H1 (cell line): ENCODE results near the gene LCE5A. TPM values are rescaled to one million over a fixed set of nuclear protein-coding genes. Genes with fewer than 3 reads are reported as not detected.

Experiments
- CTCF ChIA-PET: fragments of 300-600 bp; sonication (Branson Sonifier 250); formaldehyde crosslinking; loops from one replicate; lab custom pipeline; 2021; ENCODE audit not compliant: partially characterized antibody; lab: Charles Lee
- POLR2A ChIA-PET: fragments of 300-600 bp; sonication (Branson Sonifier 250); formaldehyde crosslinking; loops from one replicate; lab custom pipeline; 2021; ENCODE audit warnings: inconsistent platforms; ENCODE audit not compliant: partially characterized antibody; lab: Charles Lee
- DNase-seq, 2 experiments: peaks; one replicate each; pipeline versions ENCODE4 v3.0.0 to v3.0.0-alpha.2; 2010 to 2022; ENCODE audit warnings: low spot score in 2 of 2, low read depth in 1 of 2, mixed read lengths in 1 of 2
- FAIRE-seq: peaks from 2 replicates; lab custom pipeline; 2011; peaks lifted over from hg19 to GRCh38; lab: Jason Lieb, UNC
- H2AFZ ChIP-seq: 2 replicates; pipeline ENCODE4 v1.8.1; 2012; ENCODE audit warnings: low read length, inconsistent platforms
- H2AK5ac ChIP-seq: 2 replicates; pipeline ENCODE4 v1.6.1; 2013; ENCODE audit warnings: low read depth, low read length
- H2BK120ac ChIP-seq: replicated peaks from 2 replicates; pipeline ENCODE3; 2013; ENCODE audit warnings: low read depth, low read length, inconsistent platforms
- H2BK12ac ChIP-seq: 2 replicates; pipeline ENCODE4 v1.6.1; 2013; ENCODE audit warnings: low read depth, low read length
- H2BK15ac ChIP-seq: 2 replicates; pipeline ENCODE4 v1.6.1; 2013; ENCODE audit warnings: low read length
- H2BK20ac ChIP-seq: 2 replicates; pipeline ENCODE4 v1.6.1; 2013; ENCODE audit warnings: low read length
- H2BK5ac ChIP-seq: 2 replicates; pipeline ENCODE4 v1.6.1; 2013; ENCODE audit warnings: low read depth, low read length
- H3K14ac ChIP-seq: 2 replicates; pipeline ENCODE4 v1.6.1; 2013; ENCODE audit warnings: inconsistent platforms; ENCODE audit not compliant: insufficient read length
- H3K18ac ChIP-seq: 2 replicates; pipeline ENCODE4 v1.6.1; 2013; ENCODE audit warnings: low read length; ENCODE audit errors: extremely low read depth
- H3K23ac ChIP-seq: 2 replicates; pipeline ENCODE4 v1.6.1; 2013; ENCODE audit warnings: inconsistent platforms; ENCODE audit not compliant: insufficient read length
- H3K23me2 ChIP-seq: 2 replicates; pipeline ENCODE4 v1.6.1; 2013; ENCODE audit warnings: low read depth, low read length
- H3K27ac ChIP-seq: 2 replicates; pipeline ENCODE4 v1.6.1; 2011; ENCODE audit warnings: low read depth, low read length, inconsistent platforms
- H3K27me3 ChIP-seq, 4 experiments: replicated peaks in 1 of 4; 1 replicate in 1 of 4; 2 replicates in 3 of 4; pipeline versions ENCODE4 v1.6.1 to v1.8.1; 2011 to 2013; ENCODE audit warnings: low read length in 3 of 4, mild to moderate bottlenecking in 3 of 4, inconsistent platforms in 2 of 4, mixed read lengths in 2 of 4, moderate library complexity in 1 of 4; ENCODE audit not compliant: control insufficient read depth in 3 of 4, insufficient read depth in 3 of 4; ENCODE audit errors: extremely low read depth in 1 of 4
- H3K36me3 ChIP-seq, 4 experiments: 2 replicates each; pipeline versions ENCODE4 v1.6.1 to v1.8.1; 2011 to 2013; ENCODE audit warnings: mild to moderate bottlenecking in 4 of 4, low read length in 3 of 4, moderate library complexity in 2 of 4, control low read depth in 1 of 4, inconsistent platforms in 1 of 4; ENCODE audit not compliant: insufficient read depth in 4 of 4, control insufficient read depth in 2 of 4
- H3K4ac ChIP-seq: replicated peaks from 2 replicates; pipeline ENCODE3; 2013; ENCODE audit warnings: low read length, low read depth, mixed read lengths, inconsistent platforms; ENCODE audit not compliant: insufficient read length
- H3K4me1 ChIP-seq, 4 experiments: replicated peaks in 1 of 4; 1 replicate in 1 of 4; 2 replicates in 3 of 4; pipeline versions ENCODE4 v1.6.1 to v1.8.1; 2011 to 2013; ENCODE audit warnings: low read length in 3 of 4, inconsistent platforms in 2 of 4, mixed read lengths in 1 of 4; ENCODE audit not compliant: insufficient read depth in 4 of 4, control insufficient read depth in 3 of 4
- H3K4me2 ChIP-seq, 2 experiments: 2 replicates each; pipeline versions ENCODE4 v1.6.1 to v1.8.1; 2011 to 2013; ENCODE audit warnings: low read depth in 2 of 2, low read length in 2 of 2, control low read depth in 1 of 2, inconsistent platforms in 1 of 2, mild to moderate bottlenecking in 1 of 2; ENCODE audit not compliant: insufficient read depth in 1 of 2
- H3K4me3 ChIP-seq, 4 experiments: fragments of 200-600, 300-600 bp in 1 of 4; sonication (generic), shearing (Covaris generic), sonication (Bioruptor Twin) in 1 of 4; 2 replicates each; pipeline versions ENCODE4 v1.5.1 to v1.8.1; 2011 to 2016; ENCODE audit warnings: low read length in 4 of 4, low read depth in 3 of 4, control low read depth in 2 of 4, inconsistent platforms in 2 of 4, mild to moderate bottlenecking in 2 of 4, mixed read lengths in 1 of 4, moderate library complexity in 1 of 4; ENCODE audit not compliant: insufficient read depth in 2 of 4; ENCODE audit errors: extremely low read depth in 1 of 4
- H3K56ac ChIP-seq: replicated peaks from 2 replicates; pipeline ENCODE3; 2013; ENCODE audit warnings: low read depth, mild to moderate bottlenecking, mixed read lengths, low read length, inconsistent platforms; ENCODE audit not compliant: insufficient read length
- H3K79me1 ChIP-seq: 2 replicates; pipeline ENCODE4 v1.6.1; 2013; ENCODE audit warnings: low read depth, low read length, control low read depth
- H3K79me2 ChIP-seq, 2 experiments: 2 replicates each; pipeline versions ENCODE4 v1.6.1 to v1.8.1; 2012 to 2013; ENCODE audit warnings: low read length in 2 of 2, mild to moderate bottlenecking in 2 of 2, inconsistent platforms in 1 of 2; ENCODE audit not compliant: insufficient read depth in 2 of 2, control insufficient read depth in 1 of 2
- H3K9ac ChIP-seq, 4 experiments: replicated peaks in 1 of 4; 1 replicate in 1 of 4; 2 replicates in 3 of 4; pipeline versions ENCODE4 v1.6.1 to v1.8.1; 2011 to 2013; ENCODE audit warnings: low read depth in 3 of 4, low read length in 3 of 4, control low read depth in 2 of 4, mild to moderate bottlenecking in 2 of 4, moderate library complexity in 2 of 4, inconsistent platforms in 1 of 4; ENCODE audit errors: extremely low read depth in 1 of 4
- H3K9me3 ChIP-seq, 2 experiments: 2 replicates each; pipeline versions ENCODE4 v1.6.1 to v1.8.1; 2012 to 2013; ENCODE audit warnings: mild to moderate bottlenecking in 2 of 2, moderate library complexity in 2 of 2, control low read depth in 1 of 2, inconsistent platforms in 1 of 2, low read depth in 1 of 2, low read length in 1 of 2, mixed read lengths in 1 of 2; ENCODE audit not compliant: insufficient read depth in 2 of 2
- H4K20me1 ChIP-seq, 2 experiments: replicated peaks in 1 of 2; 2 replicates each; pipeline versions ENCODE3 to v1.8.1; 2011 to 2013; ENCODE audit warnings: inconsistent platforms in 2 of 2, low read length in 2 of 2, mild to moderate bottlenecking in 1 of 2; ENCODE audit not compliant: insufficient read depth in 2 of 2, control insufficient read depth in 1 of 2
- H4K5ac ChIP-seq: 2 replicates; pipeline ENCODE4 v1.6.1; 2013; ENCODE audit warnings: low read length, low read depth, mixed read lengths, inconsistent platforms; ENCODE audit not compliant: insufficient read length
- H4K8ac ChIP-seq: 2 replicates; pipeline ENCODE4 v1.8.0; 2013; ENCODE audit warnings: mild to moderate bottlenecking, moderate library complexity, low read length, inconsistent platforms; ENCODE audit not compliant: insufficient read depth; ENCODE audit errors: extremely low read depth
- H4K91ac ChIP-seq: replicated peaks from 2 replicates; pipeline ENCODE3; 2013; ENCODE audit warnings: low read length, mixed read lengths, inconsistent platforms; ENCODE audit not compliant: insufficient read length
- MAFK ChIP-seq: IDR thresholded peaks from 2 replicates; pipeline ENCODE4 v1.6.1; 2012; ENCODE audit warnings: low read depth, mild to moderate bottlenecking, improper control_type of control experiment, low read length
- PHF8 ChIP-seq: fragments of 200-600 bp; sonication (generic); conservative IDR thresholded peaks from 2 replicates; pipeline ENCODE4 v1.7.1; 2012; ENCODE audit warnings: low read depth, mild to moderate bottlenecking, inconsistent platforms, low read length, moderate library complexity
- POU5F1 ChIP-seq: IDR thresholded peaks from 2 replicates; pipeline ENCODE4 v1.6.1; 2011; ENCODE audit warnings: low read depth, mild to moderate bottlenecking, low read length, moderate library complexity
- RAD21 ChIP-seq, 2 experiments: IDR thresholded peaks in 1 of 2; conservative IDR thresholded peaks in 1 of 2; 2 replicates each; pipeline ENCODE4 v1.6.1; 2011; ENCODE audit warnings: low read depth in 2 of 2, low read length in 2 of 2, improper control_type of control experiment in 1 of 2, inconsistent platforms in 1 of 2, mild to moderate bottlenecking in 1 of 2, moderate library complexity in 1 of 2
- RNF2 ChIP-seq: fragments of 200-900, 300-1000 bp; sonication (generic); IDR thresholded peaks from 2 replicates; pipeline ENCODE4 v1.7.1; 2016; ENCODE audit warnings: borderline replicate concordance, low read depth, mild to moderate bottlenecking, antibody characterized with exemption, low read length; ENCODE audit not compliant: poor library complexity, severe bottlenecking; ENCODE audit errors: missing control alignments
- whole genome bisulfite sequencing, 2 experiments: shearing (Covaris generic) in 1 of 2; methylation state at CpG; one replicate each; pipeline versions ENCODE4 v1.1.6 to v1.1.7; 2013 to 2015; ENCODE audit warnings: low lambda C conversion rate in 2 of 2, mixed read lengths in 2 of 2, inconsistent platforms in 1 of 2, low coverage in 1 of 2, missing lambda C conversion rate in 1 of 2; ENCODE audit not compliant: insufficient replicate concordance in 2 of 2, insufficient coverage in 1 of 2, insufficient read length in 1 of 2; ENCODE audit errors: extremely low coverage in 1 of 2, missing lambda C conversion rate in 1 of 2; 5-methylcytosine and 5-hydroxymethylcytosine counted together
- polyA plus RNA-seq, 7 experiments: library from polyadenylated mRNA; depleted of rRNA in 3 of 7; stranded (reverse) in 5 of 7; unstranded in 2 of 7; fragments of >200 nt in 5 of 7; fragments of 200-250 nt in 2 of 7; gene quantifications; 1 replicate in 5 of 7; 2 replicates in 1 of 7; 4 replicates in 1 of 7; pipeline versions ENCODE4 v1.2.1 to v1.2.3, GENCODE V29; 2011 to 2013; ENCODE audit warnings: missing spikeins in 2 of 7, mixed read lengths in 2 of 7
- total RNA-seq: library from RNA; stranded (reverse); fragmentation: NEBNext Ultra II Directional; extraction: Animal tissue kit (Norgen Biotek cat#: 25700); gene quantifications from 2 replicates; pipeline ENCODE4 v1.2.1, GENCODE V29; 2021

The LCE5A gene
- total and polyA plus RNA-seq, 2 of the 8 experiments (the other 6 are each of a cell fraction or from before 2014, with no cell fraction given) = not detected

DNA sequence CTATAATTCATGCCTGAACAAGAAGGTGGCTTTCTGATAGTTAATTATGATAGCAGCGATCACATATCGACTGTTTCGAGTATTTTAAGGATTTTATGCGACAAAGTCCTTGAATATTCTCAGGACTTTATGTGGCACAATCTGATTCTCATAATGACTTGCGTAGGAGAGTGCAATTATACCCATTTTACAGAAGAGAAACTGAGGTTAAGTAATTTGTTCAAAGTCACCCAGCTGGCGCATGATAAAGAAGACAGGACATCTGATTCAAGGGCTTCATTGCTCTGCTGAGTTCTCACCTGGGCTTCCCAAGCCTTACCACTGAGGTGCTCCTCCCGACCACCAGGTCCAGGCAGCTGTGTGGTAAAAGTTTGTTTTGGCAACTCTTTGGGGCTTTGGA, 5.5 kb downstream of the LCE5A start:
- H3K18ac ChIP-seq = no peak overlapping the region
- DNase-seq (no peak), FAIRE-seq (no peak)
- no peak overlapping the region for H2BK120ac ChIP-seq
- no peaks in the 10 kb centered on the region for H3K23me2 ChIP-seq
- no peak overlapping the region for H2BK12ac ChIP-seq
- H4K20me1 ChIP-seq = no peaks in the 10 kb centered on the region
- no peak overlapping the region for H2AFZ ChIP-seq
- H3K4me1 ChIP-seq = no peaks in the 10 kb centered on the region
- H2BK20ac ChIP-seq = no peak overlapping the region
- no peaks in the 10 kb centered on the region for H3K27me3 ChIP-seq
- no peak overlapping the region for H3K9ac ChIP-seq
- H4K8ac ChIP-seq = no peak overlapping the region
- H3K27ac ChIP-seq = no peak overlapping the region
- no peak overlapping the region for H2BK5ac ChIP-seq
- CTCF ChIA-PET = no interaction called here
- POLR2A ChIA-PET = no interaction called here
- no peak overlapping the region for H3K23ac ChIP-seq
- H3K79me1 ChIP-seq = no peaks in the 10 kb centered on the region
- no peak overlapping the region for H4K91ac ChIP-seq
- no peak overlapping the region for H3K4me2 ChIP-seq
- no peak overlapping the region for H2AK5ac ChIP-seq
- no peak overlapping the region for H2BK15ac ChIP-seq
- no peaks in the 10 kb centered on the region for H3K79me2 ChIP-seq
- peaks cover 84 to 88% of the 10 kb centered on the region in 2 experiments for H3K9me3 ChIP-seq
- H3K56ac ChIP-seq = no peak overlapping the region
- H3K14ac ChIP-seq = no peak overlapping the region
- WGBS, 2 experiments = 81% methylated on average over 7 of the region's 7 CpGs; no CpG with 5 or more reads in 1 of the 2 experiments
- no peak overlapping the region for H3K4ac ChIP-seq
- H3K4me3 ChIP-seq = no peak overlapping the region
- H4K5ac ChIP-seq = no peak overlapping the region
- H3K36me3 ChIP-seq = no peaks in the 10 kb centered on the region; a peak in 1 of 8 replicates
- TF ChIP-seq PHF8 (no peak), POU5F1 (no peak), RNF2 (no peak), RAD21 (IDR thresholded peaks at IDR 0.05 in 1 of 2, conservative IDR thresholded peaks at IDR 0.05 in 1 of 2; ENCODE audit: low read depth in 2 of 2, low read length in 2 of 2) (no peak), MAFK (no peak)
